ENCODE results near the gene GRK3. TPM values are rescaled to one million over a fixed set of nuclear protein-coding genes. Genes with fewer than 3 reads are reported as not detected.

The GRK3 gene
- total RNA-seq, 3 donors from 2014 or later, result 14.4 to 49.1 (median 16.7) TPM

- H3K4me3 ChIP-seq, result no peak overlapping the region
- intact Hi-C loops (cut with DNase I; ENCODE audit: low total_unique reads), result no loop called here
- peaks cover 4% of the 10 kb centered on the region for H3K36me3 ChIP-seq
- no peaks in the 10 kb centered on the region for H3K27me3 ChIP-seq
- no peaks in the 10 kb centered on the region for H3K9me3 ChIP-seq
- H3K4me1 ChIP-seq, result no peaks in the 10 kb centered on the region
- H3K27ac ChIP-seq, result no peak overlapping the region
- DNase-seq (ENCODE audit: low spot score in 2 of 2), result no peak
- TF ChIP-seq POLR2A (IDR thresholded peaks at IDR 0.05) (no peak), CTCF (IDR thresholded peaks at IDR 0.05) (no peak), POLR2AphosphoS5 (IDR thresholded peaks at IDR 0.05) (no peak)
Measured at GRCh38 chr22:25714739-25715138, 150.3 kb downstream of the GRK3 start.

- H3K4me1 ChIP-seq, result no peaks in the 10 kb centered on the region
- H3K27ac ChIP-seq, result no peak overlapping the region
- no peak overlapping the region for H3K4me3 ChIP-seq
- TF ChIP-seq POLR2AphosphoS5 (IDR thresholded peaks at IDR 0.05) (no peak), POLR2A (IDR thresholded peaks at IDR 0.05) (no peak), CTCF (IDR thresholded peaks at IDR 0.05) (no peak)
- H3K27me3 ChIP-seq, result no peaks in the 10 kb centered on the region
- H3K36me3 ChIP-seq, result peaks cover 4% of the 10 kb centered on the region
- intact Hi-C loops (cut with DNase I; ENCODE audit: low total_unique reads), result no loop called here
- H3K9me3 ChIP-seq, result no peaks in the 10 kb centered on the region
- DNase-seq (ENCODE audit: low spot score in 2 of 2), result no peak
Measured at GRCh38 chr22:25716637-25717036, 152.2 kb downstream of the GRK3 start.

GRCh38 chr22:25718135-25718840, 153.8 kb downstream of the GRK3 start:
- no peak for DNase-seq (ENCODE audit: low spot score in 2 of 2)

GRCh38 chr22:25722223-25722622, 157.7 kb downstream of the GRK3 start:
- Histone ChIP-seq H3K4me3 (no peak overlapping the region), H3K9me3 (no peaks in the 10 kb centered on the region), H3K27me3 (no peaks in the 10 kb centered on the region), H3K4me1 (no peaks in the 10 kb centered on the region), H3K36me3 (no peaks in the 10 kb centered on the region), H3K27ac (no peak overlapping the region)
- TF ChIP-seq POLR2AphosphoS5 (IDR thresholded peaks at IDR 0.05), result no peak
- no peak for TF ChIP-seq CTCF (IDR thresholded peaks at IDR 0.05)
- no peak for TF ChIP-seq POLR2A (IDR thresholded peaks at IDR 0.05)
- no peak for DNase-seq (ENCODE audit: low spot score in 2 of 2)
- intact Hi-C loops (cut with DNase I; ENCODE audit: low total_unique reads), result loop anchor here (2.0 kb wide), 1 partner anchor 75 kb away; no protein-coding TSS in a partner anchor

More at GRCh38 chr22:25718135-25718840, 153.8 kb downstream of the GRK3 start:
- Histone ChIP-seq H3K4me3 (no peak overlapping the region), H3K9me3 (no peaks in the 10 kb centered on the region), H3K27me3 (no peaks in the 10 kb centered on the region), H3K36me3 (peaks cover 4% of the 10 kb centered on the region), H3K27ac (no peak overlapping the region), H3K4me1 (no peaks in the 10 kb centered on the region)
- TF ChIP-seq POLR2A (IDR thresholded peaks at IDR 0.05), result no peak
- no peak for TF ChIP-seq CTCF (IDR thresholded peaks at IDR 0.05)
- intact Hi-C loops (cut with DNase I; ENCODE audit: low total_unique reads), result no loop called here

- Histone ChIP-seq H3K36me3 (no peaks in the 10 kb centered on the region), H3K27me3 (no peaks in the 10 kb centered on the region), H3K9me3 (no peaks in the 10 kb centered on the region), H3K4me3 (no peak overlapping the region), H3K4me1 (no peaks in the 10 kb centered on the region), H3K27ac (no peak overlapping the region)
- intact Hi-C loops (cut with DNase I; ENCODE audit: low total_unique reads), result loop anchor here (2.0 kb wide), 1 partner anchor 74 kb away; no protein-coding TSS in a partner anchor
- DNase-seq (ENCODE audit: low spot score in 2 of 2), result no peak
- TF ChIP-seq POLR2A (IDR thresholded peaks at IDR 0.05) (no peak), CTCF (IDR thresholded peaks at IDR 0.05) (no peak), POLR2AphosphoS5 (IDR thresholded peaks at IDR 0.05) (no peak)
Measured at GRCh38 chr22:25722626-25723025, 158.2 kb downstream of the GRK3 start.
